ENCODE data around the gene ASPG.

Gene ASPG

GRCh38 chr14:104081261-104081835 is 4.2 kb upstream of the ASPG start:
- no peak for TF ChIP-seq CTCF (IDR thresholded peaks at IDR 0.05; ENCODE audit: extremely low read depth, insufficient read depth, missing control alignments)
- DNase-seq (ENCODE audit: low spot score) = no peak
- in situ Hi-C loops (cut with MboI; ENCODE audit: low pct_unique_long_range_greater_than_20kb, low sequenced_read_pairs, unreplicated experiment) = no loop called here

- in situ Hi-C loops (cut with MboI; ENCODE audit: low pct_unique_long_range_greater_than_20kb, low sequenced_read_pairs, unreplicated experiment) = no loop called here
- peak; percentile 22 for DNase-seq (ENCODE audit: low spot score)
- TF ChIP-seq CTCF (IDR thresholded peaks at IDR 0.05; ENCODE audit: extremely low read depth, insufficient read depth, missing control alignments) = no peak
Observed at GRCh38 chr14:104081951-104082464, 3.5 kb upstream of the ASPG start.

GRCh38 chr14:104082807-104083206 is 2.7 kb upstream of the ASPG start:
- TF ChIP-seq CTCF (IDR thresholded peaks at IDR 0.05; ENCODE audit: extremely low read depth, insufficient read depth, missing control alignments) = no peak
- DNase-seq (ENCODE audit: low spot score) = no peak
- in situ Hi-C loops (cut with MboI; ENCODE audit: low pct_unique_long_range_greater_than_20kb, low sequenced_read_pairs, unreplicated experiment) = no loop called here

- DNase-seq (ENCODE audit: low spot score) = peak; percentile 20
- in situ Hi-C loops (cut with MboI; ENCODE audit: low pct_unique_long_range_greater_than_20kb, low sequenced_read_pairs, unreplicated experiment) = no loop called here
- no peak for TF ChIP-seq CTCF (IDR thresholded peaks at IDR 0.05; ENCODE audit: extremely low read depth, insufficient read depth, missing control alignments)
Observed at GRCh38 chr14:104084251-104085002, 1.1 kb upstream of the ASPG start.

GRCh38 chr14:104085889-104086201 is 345 bp downstream of the ASPG start:
- TF ChIP-seq CTCF (IDR thresholded peaks at IDR 0.05; ENCODE audit: extremely low read depth, insufficient read depth, missing control alignments) = no peak
- in situ Hi-C loops (cut with MboI; ENCODE audit: low pct_unique_long_range_greater_than_20kb, low sequenced_read_pairs, unreplicated experiment) = no loop called here
- DNase-seq (ENCODE audit: low spot score) = no peak

GRCh38 chr14:104086210-104086660 is 735 bp downstream of the ASPG start:
- TF ChIP-seq CTCF (IDR thresholded peaks at IDR 0.05; ENCODE audit: extremely low read depth, insufficient read depth, missing control alignments) = no peak
- in situ Hi-C loops (cut with MboI; ENCODE audit: low pct_unique_long_range_greater_than_20kb, low sequenced_read_pairs, unreplicated experiment) = no loop called here
- no peak for DNase-seq (ENCODE audit: low spot score)
